ENCODE results near the gene CCDC6.

DNA sequence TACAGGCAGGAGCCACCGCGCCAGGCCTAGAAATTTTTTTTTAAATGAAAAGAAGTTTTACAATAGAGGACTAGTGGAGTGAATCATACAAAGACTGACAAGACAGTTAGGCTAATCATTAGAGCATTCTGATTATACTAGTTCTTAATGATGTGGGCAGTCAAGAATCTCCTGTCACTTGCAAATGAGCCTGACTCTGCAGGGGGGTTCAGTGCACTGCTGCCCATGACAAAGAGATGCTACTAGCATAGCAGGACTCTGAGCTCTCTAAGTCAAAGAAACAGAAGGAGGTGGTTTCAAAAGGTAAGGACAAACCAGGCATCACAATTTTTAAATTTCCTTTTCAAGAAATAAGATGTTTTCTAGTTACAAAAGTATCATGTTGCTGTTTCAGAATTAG is 59.0 kb downstream of the CCDC6 start:
- TF ChIP-seq, protein P1, sequence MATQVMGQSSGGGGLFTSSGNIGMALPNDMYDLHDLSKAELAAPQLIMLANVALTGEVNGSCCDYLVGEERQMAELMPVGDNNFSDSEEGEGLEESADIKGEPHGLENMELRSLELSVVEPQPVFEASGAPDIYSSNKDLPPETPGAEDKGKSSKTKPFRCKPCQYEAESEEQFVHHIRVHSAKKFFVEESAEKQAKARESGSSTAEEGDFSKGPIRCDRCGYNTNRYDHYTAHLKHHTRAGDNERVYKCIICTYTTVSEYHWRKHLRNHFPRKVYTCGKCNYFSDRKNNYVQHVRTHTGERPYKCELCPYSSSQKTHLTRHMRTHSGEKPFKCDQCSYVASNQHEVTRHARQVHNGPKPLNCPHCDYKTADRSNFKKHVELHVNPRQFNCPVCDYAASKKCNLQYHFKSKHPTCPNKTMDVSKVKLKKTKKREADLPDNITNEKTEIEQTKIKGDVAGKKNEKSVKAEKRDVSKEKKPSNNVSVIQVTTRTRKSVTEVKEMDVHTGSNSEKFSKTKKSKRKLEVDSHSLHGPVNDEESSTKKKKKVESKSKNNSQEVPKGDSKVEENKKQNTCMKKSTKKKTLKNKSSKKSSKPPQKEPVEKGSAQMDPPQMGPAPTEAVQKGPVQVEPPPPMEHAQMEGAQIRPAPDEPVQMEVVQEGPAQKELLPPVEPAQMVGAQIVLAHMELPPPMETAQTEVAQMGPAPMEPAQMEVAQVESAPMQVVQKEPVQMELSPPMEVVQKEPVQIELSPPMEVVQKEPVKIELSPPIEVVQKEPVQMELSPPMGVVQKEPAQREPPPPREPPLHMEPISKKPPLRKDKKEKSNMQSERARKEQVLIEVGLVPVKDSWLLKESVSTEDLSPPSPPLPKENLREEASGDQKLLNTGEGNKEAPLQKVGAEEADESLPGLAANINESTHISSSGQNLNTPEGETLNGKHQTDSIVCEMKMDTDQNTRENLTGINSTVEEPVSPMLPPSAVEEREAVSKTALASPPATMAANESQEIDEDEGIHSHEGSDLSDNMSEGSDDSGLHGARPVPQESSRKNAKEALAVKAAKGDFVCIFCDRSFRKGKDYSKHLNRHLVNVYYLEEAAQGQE (IDR thresholded peaks at IDR 0.05; ENCODE audit: insufficient read depth in 1 of 2, low read depth in 2 of 2, low read length in 2 of 2) = no peak
- TF ChIP-seq SIN3A (IDR thresholded peaks at IDR 0.05; ENCODE audit: borderline replicate concordance, insufficient read depth, low read length) (no peak), POLR2AphosphoS5 (IDR thresholded peaks at IDR 0.05; ENCODE audit: low read depth, low read length) (no peak)

Measured in PFSK-1 (cell line).